Head of caudate nucleus (tissue), 42 donors: ENCODE data around the gene SKP1.

Experiments
- DNase-seq, 42 donors: peaks; one replicate each; pipeline versions ENCODE4 v3.0.0 to v3.0.0-alpha.2; 2020 to 2021; ENCODE audit warnings: mixed read lengths in 7 of 42
- intact Hi-C: fragments of 100-400 bp; cut with DNase I; formaldehyde crosslinking; loops from one replicate; pipeline ENCODE4 v1.15.0; 2022

The SKP1 gene

DNA sequence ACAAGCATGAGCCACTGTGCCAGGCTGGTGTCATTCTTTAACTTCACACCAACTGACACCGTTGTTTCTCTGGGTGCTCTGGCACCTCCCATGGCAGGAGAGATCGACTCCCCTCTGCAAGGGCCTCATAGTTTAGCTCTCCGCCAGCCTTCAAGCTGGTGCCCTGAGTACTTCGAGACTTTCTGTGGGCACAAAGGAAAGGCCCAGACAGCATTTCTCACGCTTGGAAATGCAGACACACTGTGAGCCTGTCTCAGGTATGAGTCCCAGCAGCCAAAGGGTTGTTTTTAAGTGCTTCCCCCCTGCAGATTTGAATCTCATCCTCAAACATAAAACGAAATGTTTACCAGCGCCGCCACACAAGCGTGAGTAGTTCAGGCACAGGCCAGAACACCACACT lies 73.4 kb downstream of the SKP1 start:
- DNase-seq = no peak
- intact Hi-C loops = no loop called here

DNA sequence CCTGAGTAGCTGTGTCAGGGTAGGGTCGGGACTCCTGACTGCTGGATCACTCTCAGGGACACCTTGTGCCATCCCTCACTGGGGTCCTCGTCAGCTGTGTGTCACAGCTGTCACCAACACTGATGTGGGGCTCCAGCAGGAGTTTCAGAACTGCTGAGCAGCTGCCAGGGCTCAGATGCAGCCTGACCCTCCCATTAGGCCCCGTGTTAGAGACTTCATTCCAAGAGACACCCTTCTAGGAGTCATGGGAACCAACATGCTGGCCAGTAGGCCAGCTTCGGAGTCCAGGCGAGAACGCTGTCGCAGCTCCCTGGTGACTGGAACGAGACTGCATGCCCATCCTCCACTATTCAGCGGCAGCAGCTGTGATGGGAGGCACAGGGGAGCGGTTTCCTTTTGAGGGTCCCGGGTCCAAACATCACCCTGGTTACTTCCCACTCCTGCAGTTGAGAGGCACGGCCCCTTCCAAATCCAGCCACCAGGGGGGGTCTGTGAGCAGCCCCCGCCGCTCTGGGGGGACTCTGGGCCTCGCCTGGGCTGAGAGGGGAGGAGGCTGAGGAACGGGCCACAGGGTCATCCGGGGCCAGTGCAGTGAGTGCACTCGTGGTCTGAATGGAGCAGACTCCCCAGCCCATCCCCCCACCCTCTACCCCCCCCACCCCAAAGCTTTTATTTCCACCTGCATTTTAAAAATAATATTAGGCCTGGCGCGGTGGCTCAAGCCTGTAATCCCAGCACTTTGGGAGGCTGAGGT lies 74.9 kb downstream of the SKP1 start:
- peak in 40 of 42 donors; percentile 19 to 85 (median 64) for DNase-seq
- intact Hi-C loops = no loop called here

DNA sequence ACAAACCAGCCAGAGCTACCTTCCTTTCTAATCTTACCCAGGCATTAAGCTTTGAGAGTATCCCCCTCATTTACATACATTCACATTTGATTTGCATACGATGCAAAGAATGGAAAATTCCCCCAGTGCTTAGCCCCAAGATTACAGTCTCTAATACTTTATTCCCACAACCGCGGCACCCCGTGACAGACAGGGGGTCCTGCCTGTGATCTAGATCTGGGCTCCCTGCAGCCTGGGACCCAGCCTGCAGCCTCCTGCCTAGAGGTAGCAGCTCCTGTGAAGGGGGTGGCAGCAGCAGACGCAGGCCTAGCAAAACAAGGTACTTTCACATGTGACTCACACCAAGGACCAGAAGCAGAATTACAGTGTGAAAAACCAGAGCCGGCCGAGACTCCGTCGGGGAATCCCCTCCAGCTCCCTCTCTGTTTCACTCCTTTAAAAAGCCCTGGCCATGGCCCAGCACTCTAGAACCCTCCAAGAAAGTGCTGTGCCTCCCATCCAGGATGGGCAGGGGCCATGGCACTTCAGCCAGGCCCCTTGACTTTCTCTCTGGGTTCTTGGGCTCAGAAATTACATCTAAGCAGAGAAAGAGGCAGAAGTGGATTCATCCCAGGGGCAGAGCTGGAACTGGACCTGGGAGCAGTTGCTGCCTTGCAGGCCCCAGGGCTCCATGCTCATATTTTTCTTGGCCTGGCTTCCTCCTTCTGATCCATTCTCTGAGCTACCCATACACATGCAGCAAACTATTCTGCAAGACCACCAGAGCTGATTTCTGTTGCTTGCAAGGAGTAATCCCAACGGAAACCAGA lies 76.3 kb downstream of the SKP1 start:
- intact Hi-C loops = no loop called here

DNA sequence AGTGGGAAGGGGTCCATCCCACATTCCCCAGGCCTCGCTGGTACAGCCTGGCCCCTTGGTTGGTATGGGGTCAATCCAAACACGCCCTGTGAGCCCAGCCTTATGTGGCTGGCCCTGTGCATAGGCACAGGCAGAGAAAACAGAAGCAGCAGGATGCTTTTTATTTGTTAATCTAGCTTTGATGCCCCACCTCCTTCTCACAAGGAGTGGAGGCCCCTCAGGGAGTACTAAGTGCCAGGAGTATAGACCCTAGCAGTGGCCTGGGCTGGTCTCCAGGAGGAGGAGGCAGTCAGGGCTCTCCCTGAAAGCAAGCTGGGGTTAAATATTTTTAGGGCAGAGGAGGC lies 76.8 kb downstream of the SKP1 start:
- intact Hi-C loops = no loop called here
- DNase-seq = no peak

More for the DNA sequence above, 76.3 kb downstream of the SKP1 start:
- no peak for DNase-seq

DNA sequence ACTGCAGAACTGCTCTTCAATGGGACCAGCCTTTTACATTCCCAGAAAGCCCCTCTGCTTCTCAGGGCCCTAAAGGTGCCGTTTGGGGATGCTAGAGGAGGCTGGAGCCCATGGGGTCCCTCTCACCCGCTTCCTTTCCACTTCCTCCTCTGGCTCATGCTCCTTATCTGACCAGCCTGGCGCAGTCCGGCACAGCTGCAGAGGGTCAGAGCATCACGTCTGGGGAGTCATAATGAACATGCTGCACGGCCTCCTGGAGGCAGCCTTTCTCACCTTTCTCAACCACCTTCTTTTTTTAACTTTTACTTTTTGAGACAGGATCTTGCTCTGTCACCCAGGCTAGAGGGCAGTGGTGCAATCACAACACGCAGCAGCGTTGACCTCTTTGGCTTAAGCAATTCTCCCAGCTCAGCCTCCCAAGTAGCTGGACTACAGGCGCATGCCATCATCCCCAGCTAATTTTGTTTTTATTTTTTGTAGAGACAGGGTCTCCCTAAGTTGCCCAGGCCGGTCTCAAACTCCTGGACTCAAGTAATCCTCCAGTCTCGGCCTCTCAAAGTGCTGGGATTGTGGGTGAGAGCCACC lies 77.4 kb downstream of the SKP1 start:
- DNase-seq = no peak
- intact Hi-C loops = no loop called here
